ENCODE data around the gene IL9. TPM values are rescaled to one million over a fixed set of nuclear protein-coding genes. Genes with fewer than 3 reads are reported as not detected.

The IL9 gene
- total RNA-seq = not detected
- long read RNA-seq = 0 reads

- intact Hi-C loops (cut with DNase I) = no loop called here
- Histone ChIP-seq H3K27ac (no peak within 1 kb of the TSS), H3K36me3 (no peaks in the 10 kb centered on the region), H3K4me3 (no peak within 1 kb of the TSS), H3K27me3 (no peaks in the 10 kb centered on the region), H3K4me1 (peaks cover 8% of the 10 kb centered on the region), H3K9me3 (no peaks in the 10 kb centered on the region)
- ATAC-seq (no peak), DNase-seq (no peak)
- no peak for TF ChIP-seq CTCF (IDR thresholded peaks at IDR 0.05)
Observed at GRCh38 chr5:135895474-135896006, at the start of gene IL9. TSS of gene IL9 (minus strand) at chr5:135895841. CDS start at chr5:135895816, 25 bp downstream.

GRCh38 chr5:135944967-135945560 is 49.4 kb upstream of the IL9 start:
- DNase-seq (no peak), ATAC-seq (peak; percentile 82)
- Histone ChIP-seq H3K9me3 (no peaks in the 10 kb centered on the region), H3K4me3 (no peak overlapping the region), H3K27me3 (peaks cover 12% of the 10 kb centered on the region), H3K27ac (no peak overlapping the region), H3K4me1 (no peaks in the 10 kb centered on the region), H3K36me3 (no peaks in the 10 kb centered on the region)
- intact Hi-C loops (cut with DNase I) = loop anchor here (10.0 kb wide), 1 partner anchor 140 kb away; no protein-coding TSS in a partner anchor
- peak; percentile 77 for TF ChIP-seq CTCF (IDR thresholded peaks at IDR 0.05)

- no peaks in the 10 kb centered on the region for H3K36me3 ChIP-seq
- DNase-seq (no peak), ATAC-seq (no peak)
- H3K27ac ChIP-seq = no peak overlapping the region
- intact Hi-C loops (cut with DNase I) = loop anchor here (10.0 kb wide), 1 partner anchor 140 kb away; no protein-coding TSS in a partner anchor
- H3K27me3 ChIP-seq = peaks cover 17% of the 10 kb centered on the region
- H3K4me1 ChIP-seq = no peaks in the 10 kb centered on the region
- no peak overlapping the region for H3K4me3 ChIP-seq
- no peak for TF ChIP-seq CTCF (IDR thresholded peaks at IDR 0.05)
- H3K9me3 ChIP-seq = no peaks in the 10 kb centered on the region
Observed at GRCh38 chr5:135944564-135944963, 48.9 kb upstream of the IL9 start.

GRCh38 chr5:135942202-135942771 is 46.6 kb upstream of the IL9 start:
- DNase-seq (no peak), ATAC-seq (no peak)
- Histone ChIP-seq H3K9me3 (no peaks in the 10 kb centered on the region), H3K27me3 (peaks cover 24% of the 10 kb centered on the region), H3K4me1 (no peaks in the 10 kb centered on the region), H3K36me3 (no peaks in the 10 kb centered on the region), H3K4me3 (no peak overlapping the region), H3K27ac (no peak overlapping the region)
- intact Hi-C loops (cut with DNase I) = loop anchor here (10.0 kb wide), 1 partner anchor 143 kb away; no protein-coding TSS in a partner anchor
- no peak for TF ChIP-seq CTCF (IDR thresholded peaks at IDR 0.05)

- Histone ChIP-seq H3K27me3 (peaks cover 26% of the 10 kb centered on the region), H3K27ac (no peak overlapping the region), H3K9me3 (no peaks in the 10 kb centered on the region), H3K36me3 (no peaks in the 10 kb centered on the region), H3K4me1 (no peaks in the 10 kb centered on the region), H3K4me3 (no peak overlapping the region)
- DNase-seq (no peak), ATAC-seq (no peak)
- TF ChIP-seq CTCF (IDR thresholded peaks at IDR 0.05) = no peak
- intact Hi-C loops (cut with DNase I) = loop anchor here (10.0 kb wide), 1 partner anchor 143 kb away; no protein-coding TSS in a partner anchor
Observed at GRCh38 chr5:135941711-135942110, 46.1 kb upstream of the IL9 start.
